ENCODE results near the gene CETN1.

CETN1 gene

DNA sequence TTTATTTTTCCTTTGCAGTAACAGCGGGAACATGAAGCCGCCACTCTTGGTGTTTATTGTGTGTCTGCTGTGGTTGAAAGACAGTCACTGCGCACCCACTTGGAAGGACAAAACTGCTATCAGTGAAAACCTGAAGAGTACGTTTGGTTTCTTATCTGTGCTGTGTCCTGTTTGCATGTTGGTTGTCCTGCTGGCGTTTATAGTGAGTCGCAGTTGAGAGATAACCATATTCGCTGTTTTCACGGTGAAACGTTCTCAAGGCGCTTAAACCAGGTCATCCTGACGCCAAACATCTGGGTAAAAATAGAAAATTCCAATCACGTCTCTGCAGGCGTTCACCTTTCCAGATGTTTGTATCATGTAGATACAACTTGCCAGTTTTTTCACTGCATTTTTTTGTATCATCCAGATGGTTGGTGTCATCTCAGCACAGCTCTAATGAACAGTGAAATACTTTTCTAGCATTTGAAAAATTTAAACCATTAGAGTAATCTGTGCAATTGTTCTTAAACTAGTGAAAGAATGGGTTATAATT, 37.9 kb downstream of the CETN1 start:
- H3K4me3 ChIP-seq (ENCODE audit: low read length): no peak overlapping the region
- H3K9me3 ChIP-seq (ENCODE audit: low read length): no peaks in the 10 kb centered on the region
- no peaks in the 10 kb centered on the region for H3K36me3 ChIP-seq (ENCODE audit: insufficient read depth, low read length)
- no peaks in the 10 kb centered on the region for H3K27me3 ChIP-seq (ENCODE audit: insufficient read depth, low read length)
- H3K4me1 ChIP-seq (ENCODE audit: insufficient read depth, low read length): peaks cover 2% of the 10 kb centered on the region
- H2AFZ ChIP-seq (ENCODE audit: low read depth, low read length): no peak overlapping the region

DNA sequence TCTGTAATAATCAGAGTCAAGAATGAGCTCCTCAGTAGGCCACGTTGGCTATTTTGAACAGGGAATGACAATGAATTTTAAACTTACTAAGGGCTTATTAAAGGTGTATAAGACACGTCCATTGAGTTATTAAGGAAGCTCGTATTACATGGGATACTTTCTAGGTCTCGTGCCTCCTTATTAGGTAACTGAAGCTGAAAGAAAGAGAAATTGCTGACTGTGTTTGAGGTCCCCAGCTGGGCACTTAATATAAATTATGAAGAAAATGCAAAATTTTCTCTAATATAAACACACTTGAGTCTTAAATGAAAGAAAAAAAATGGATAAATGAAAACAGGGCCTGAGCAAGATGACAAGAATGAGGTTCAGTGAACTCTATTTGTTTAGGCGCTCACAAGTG, 38.4 kb downstream of the CETN1 start:
- no peak overlapping the region for H3K4me3 ChIP-seq (ENCODE audit: low read length)
- H2AFZ ChIP-seq (ENCODE audit: low read depth, low read length): no peak overlapping the region
- H3K9me3 ChIP-seq (ENCODE audit: low read length): no peaks in the 10 kb centered on the region
- no peaks in the 10 kb centered on the region for H3K27me3 ChIP-seq (ENCODE audit: insufficient read depth, low read length)
- peaks cover 2% of the 10 kb centered on the region for H3K4me1 ChIP-seq (ENCODE audit: insufficient read depth, low read length)
- H3K36me3 ChIP-seq (ENCODE audit: insufficient read depth, low read length): no peaks in the 10 kb centered on the region

DNA sequence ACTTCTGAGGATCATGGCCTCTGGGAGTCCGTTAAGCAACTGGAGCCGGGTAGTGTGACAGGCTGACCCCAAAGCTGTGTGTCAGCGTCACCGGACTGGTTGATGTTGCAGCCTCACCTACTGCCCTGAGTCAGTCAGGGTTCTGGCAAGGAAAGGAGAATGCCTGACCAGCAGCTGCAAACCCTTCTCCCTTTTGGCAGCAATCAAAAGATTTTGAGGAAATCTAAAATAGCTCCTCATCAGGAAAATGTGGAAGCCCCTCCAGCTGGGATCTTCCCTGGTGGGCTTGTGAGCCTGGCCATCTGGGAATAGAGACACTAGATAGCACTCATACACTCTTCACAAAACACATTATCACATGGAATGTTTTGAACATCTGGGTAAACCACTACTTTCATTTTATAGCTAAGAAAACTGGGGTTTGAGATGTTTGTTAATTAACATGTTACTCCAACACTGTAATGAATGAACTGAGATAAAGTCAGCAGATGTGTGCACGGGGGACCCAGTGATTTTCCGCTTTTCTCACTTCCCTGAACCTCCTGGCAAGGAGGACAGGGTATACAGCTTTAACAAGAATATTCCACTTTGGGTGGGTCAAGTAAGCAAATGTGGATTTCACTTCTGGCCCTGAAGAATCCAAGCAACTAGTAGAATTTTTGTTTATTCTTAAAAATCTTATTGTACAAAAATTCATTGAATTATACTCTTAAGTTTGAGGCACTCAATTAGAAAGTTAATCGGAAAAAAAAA, 41.3 kb downstream of the CETN1 start:
- Histone ChIP-seq H3K9me3 (ENCODE audit: low read length) (no peaks in the 10 kb centered on the region), H3K4me3 (ENCODE audit: low read length) (no peak overlapping the region), H3K4me1 (ENCODE audit: insufficient read depth, low read length) (peaks cover 2% of the 10 kb centered on the region), H3K27me3 (ENCODE audit: insufficient read depth, low read length) (no peaks in the 10 kb centered on the region), H3K36me3 (ENCODE audit: insufficient read depth, low read length) (no peaks in the 10 kb centered on the region), H2AFZ (ENCODE audit: low read depth, low read length) (no peak overlapping the region)

DNA sequence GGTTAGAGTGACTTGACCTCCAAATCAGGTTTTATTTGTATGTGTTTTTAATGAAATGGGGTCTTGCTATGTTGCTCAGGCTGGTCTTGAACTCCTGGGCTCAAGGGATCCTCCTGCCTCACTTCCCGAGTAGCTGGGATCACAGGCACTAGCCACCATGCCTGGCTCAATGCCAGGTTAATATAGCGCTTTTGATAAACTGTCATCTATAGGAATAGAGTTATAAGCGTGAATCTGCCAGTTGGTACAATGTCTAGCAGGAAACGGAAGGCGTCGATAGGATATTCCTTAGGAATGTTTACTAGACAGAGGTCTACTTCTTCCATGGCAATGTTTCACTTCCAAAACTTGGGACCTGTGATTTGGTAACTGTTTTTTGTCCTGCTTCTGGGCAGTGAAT, 42.1 kb downstream of the CETN1 start:
- Histone ChIP-seq H3K36me3 (ENCODE audit: insufficient read depth, low read length) (no peaks in the 10 kb centered on the region), H3K4me1 (ENCODE audit: insufficient read depth, low read length) (peaks cover 2% of the 10 kb centered on the region), H3K27me3 (ENCODE audit: insufficient read depth, low read length) (no peaks in the 10 kb centered on the region), H2AFZ (ENCODE audit: low read depth, low read length) (no peak overlapping the region), H3K4me3 (ENCODE audit: low read length) (no peak overlapping the region), H3K9me3 (ENCODE audit: low read length) (no peaks in the 10 kb centered on the region)

- Histone ChIP-seq H3K9me3 (ENCODE audit: low read length) (no peaks in the 10 kb centered on the region), H2AFZ (ENCODE audit: low read depth, low read length) (no peak overlapping the region), H3K36me3 (ENCODE audit: insufficient read depth, low read length) (no peaks in the 10 kb centered on the region), H3K27me3 (ENCODE audit: insufficient read depth, low read length) (no peaks in the 10 kb centered on the region), H3K4me3 (ENCODE audit: low read length) (no peak overlapping the region), H3K4me1 (ENCODE audit: insufficient read depth, low read length) (no peaks in the 10 kb centered on the region)
Measured at GRCh38 chr18:623761-624620, 43.8 kb downstream of the CETN1 start.

- H3K27me3 ChIP-seq (ENCODE audit: insufficient read depth, low read length): no peaks in the 10 kb centered on the region
- no peaks in the 10 kb centered on the region for H3K9me3 ChIP-seq (ENCODE audit: low read length)
- H2AFZ ChIP-seq (ENCODE audit: low read depth, low read length): no peak overlapping the region
- no peak overlapping the region for H3K4me3 ChIP-seq (ENCODE audit: low read length)
- H3K36me3 ChIP-seq (ENCODE audit: insufficient read depth, low read length): no peaks in the 10 kb centered on the region
- no peaks in the 10 kb centered on the region for H3K4me1 ChIP-seq (ENCODE audit: insufficient read depth, low read length)
Measured at GRCh38 chr18:627231-627630, 47.1 kb downstream of the CETN1 start.

DNA sequence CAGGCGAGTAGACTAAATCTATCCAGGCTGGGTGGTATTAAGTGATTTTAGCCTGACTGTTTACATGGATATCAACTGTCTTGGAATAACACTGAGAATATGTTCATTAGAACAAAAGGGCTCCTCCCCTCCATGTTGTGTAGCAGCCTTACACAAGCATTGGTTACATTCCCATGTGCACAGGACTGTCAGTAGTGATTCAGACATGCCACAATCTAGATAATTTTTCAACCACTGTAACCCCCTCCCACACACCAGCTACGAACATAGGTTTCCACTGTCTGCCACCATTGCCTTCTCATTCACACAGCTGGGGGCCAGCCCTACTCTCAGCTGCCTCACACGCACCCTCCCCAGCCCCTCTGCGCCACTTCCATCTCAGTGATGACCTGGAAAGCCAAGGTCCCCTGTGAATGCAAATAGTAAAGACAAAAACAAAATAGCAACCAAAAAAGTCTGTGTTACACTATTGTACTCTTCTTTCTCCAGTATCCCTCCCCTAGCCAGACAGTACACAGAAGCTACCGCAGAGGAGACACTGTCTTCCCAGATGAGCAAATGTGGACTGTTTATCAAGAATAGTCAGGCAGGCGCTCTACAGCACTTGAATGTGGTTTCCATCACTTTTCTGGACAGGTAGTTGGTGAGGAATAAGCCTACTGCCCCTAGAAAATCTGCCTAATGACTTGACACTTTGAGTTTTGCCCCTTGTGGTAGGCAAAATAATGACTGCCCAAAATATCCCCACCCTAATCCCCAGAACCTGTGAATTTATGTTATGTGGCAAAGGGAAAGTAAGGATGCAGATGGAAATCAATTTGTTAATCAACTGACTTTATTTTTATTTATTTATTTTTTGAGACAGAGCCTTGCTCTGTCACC, 49.3 kb downstream of the CETN1 start:
- Histone ChIP-seq H3K9me3 (ENCODE audit: low read length) (no peaks in the 10 kb centered on the region), H3K27me3 (ENCODE audit: insufficient read depth, low read length) (no peaks in the 10 kb centered on the region), H2AFZ (ENCODE audit: low read depth, low read length) (no peak overlapping the region), H3K4me1 (ENCODE audit: insufficient read depth, low read length) (peaks cover 1% of the 10 kb centered on the region), H3K36me3 (ENCODE audit: insufficient read depth, low read length) (no peaks in the 10 kb centered on the region), H3K4me3 (ENCODE audit: low read length) (no peak overlapping the region)

DNA sequence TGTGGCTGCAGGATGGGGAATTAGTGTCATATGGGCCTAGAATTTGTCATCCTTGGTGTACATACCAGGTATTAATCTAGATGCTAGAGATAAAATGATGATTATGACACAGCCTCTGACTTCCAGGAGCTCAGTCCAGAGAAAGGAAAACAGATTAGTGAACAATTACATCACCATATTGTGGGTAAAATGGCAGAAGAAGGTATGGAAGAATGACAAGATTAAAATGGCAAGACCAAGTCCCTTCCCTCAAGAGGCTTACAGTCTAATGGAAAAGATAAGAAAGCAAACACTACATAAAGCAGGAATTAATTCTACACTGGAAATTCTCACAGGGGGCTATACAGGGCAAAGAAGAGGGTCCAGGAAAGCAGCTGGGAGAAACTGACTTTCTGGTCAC, 51.4 kb downstream of the CETN1 start:
- no peaks in the 10 kb centered on the region for H3K9me3 ChIP-seq (ENCODE audit: low read length)
- no peak overlapping the region for H2AFZ ChIP-seq (ENCODE audit: low read depth, low read length)
- H3K4me1 ChIP-seq (ENCODE audit: insufficient read depth, low read length): peaks cover 4% of the 10 kb centered on the region
- H3K27me3 ChIP-seq (ENCODE audit: insufficient read depth, low read length): no peaks in the 10 kb centered on the region
- H3K36me3 ChIP-seq (ENCODE audit: insufficient read depth, low read length): no peaks in the 10 kb centered on the region
- H3K4me3 ChIP-seq (ENCODE audit: low read length): no peak overlapping the region

Data from neuron (in vitro differentiated cells).